Right cardiac atrium (tissue), 5 donors: ENCODE data around the gene TRPV4. TPM values are rescaled to one million over a fixed set of nuclear protein-coding genes. Genes with fewer than 3 reads are reported as not detected.
A peak's percentile ranks its signal among the peaks of the same experiment; 100 is the strongest.

ENCODE experiments used
- ATAC-seq, 2 donors: fragments of 200-7000 bp; cut with Tn5 transposase; one replicate each; pipeline versions ENCODE4 v1.8.0 to v1.9.1; 2020; ENCODE audit warnings: moderate library complexity in 2 of 2, mild to moderate bottlenecking in 1 of 2
- DNase-seq, 3 donors: peaks; one replicate each; pipeline ENCODE4 v3.0.0-alpha.2; 2020
- H3K27ac ChIP-seq: one replicate; pipeline ENCODE4 v1.5.1; 2013; ENCODE audit warnings: mild to moderate bottlenecking, low read length, control low read depth, moderate library complexity
- H3K27me3 ChIP-seq: one replicate; pipeline ENCODE4 v1.6.1; 2013; ENCODE audit not compliant: control insufficient read depth, insufficient read depth
- H3K4me1 ChIP-seq: one replicate; pipeline ENCODE4 v1.6.1; 2013; ENCODE audit warnings: low read length; ENCODE audit not compliant: control insufficient read depth, insufficient read depth
- H3K4me3 ChIP-seq: one replicate; pipeline ENCODE4 v1.5.1; 2013; ENCODE audit warnings: low read length, control low read depth
- H3K9me3 ChIP-seq: one replicate; pipeline ENCODE4 v1.6.1; 2013; ENCODE audit warnings: low read length; ENCODE audit not compliant: control insufficient read depth
- WGBS: extraction: QIAGEN DNeasy Blood & Tissue Kit; methylation state at CpG from one replicate; pipeline ENCODE4 v1.1.7; 2013; 5-methylcytosine and 5-hydroxymethylcytosine counted together
- intact Hi-C, 4 donors: fragments of 100-400 bp; cut with DNase I; formaldehyde crosslinking; loops; one replicate each; pipeline versions ENCODE4 v1.11.0 to v1.14.0; 2022 to 2023
- polyA plus RNA-seq: library from polyadenylated mRNA; stranded (reverse); fragments of 200-250 nt; gene quantifications from one replicate; pipeline ENCODE4 v1.2.3, GENCODE V29; 2013
- total RNA-seq, 4 donors: library from RNA; stranded (reverse); fragmentation: NEBNext Ultra II Directional; extraction: Animal tissue kit (Norgen Biotek cat#: 25700); gene quantifications; one replicate each; pipeline ENCODE4 v1.2.1, GENCODE V29; 2021
- donor health status: healthy with polysubstance abuse.
- donor health status: DM: no; HTN: yes; CAD: no.
- donor health status: DM: no; HTN: no; CAD: no.
- donor health status: DM: no; HTN: yes; CAD: no; lungs with severe emphysema.
- donor health status: DM: yes; HTN: yes; CAD: no.

TRPV4 gene
- total and polyA plus RNA-seq, 5 donors: 0.57 to 1.4 (median 1.1) TPM

DNA sequence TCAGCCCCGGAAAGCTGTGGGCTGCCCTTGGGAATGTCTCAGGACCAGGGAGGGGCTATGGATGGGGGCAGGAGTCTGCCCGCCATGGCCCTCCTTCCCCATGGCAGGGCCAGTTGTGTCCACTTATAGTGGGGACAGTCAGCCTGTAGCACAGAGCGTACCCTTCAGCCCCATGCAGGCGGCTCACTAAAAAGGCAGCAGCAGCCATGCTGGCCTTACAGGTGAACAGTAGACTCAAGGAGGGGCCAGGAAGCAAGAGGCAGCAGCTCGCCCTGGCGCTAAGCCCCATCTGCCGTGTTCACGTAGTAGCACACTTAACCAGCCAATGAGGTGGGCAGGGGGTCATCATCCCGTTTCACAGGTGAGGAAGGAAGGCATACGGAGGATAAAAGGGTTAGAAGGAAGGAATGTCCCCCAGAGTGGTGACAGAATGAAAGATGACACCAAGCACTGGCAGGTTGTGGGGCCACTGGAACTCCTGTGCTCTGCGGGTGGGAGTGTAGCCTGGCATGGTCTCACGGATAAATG is 66.9 kb downstream of the TRPV4 start:
- H3K27me3 ChIP-seq: no peaks in the 10 kb centered on the region
- no peak for ATAC-seq
- no peak overlapping the region for H3K27ac ChIP-seq
- 82% methylated on average over 12 of the region's 12 CpGs for WGBS
- H3K4me1 ChIP-seq: no peaks in the 10 kb centered on the region
- H3K9me3 ChIP-seq: no peaks in the 10 kb centered on the region
- intact Hi-C loops: no loop called here
- no peak overlapping the region for H3K4me3 ChIP-seq
- DNase-seq: no peak

DNA sequence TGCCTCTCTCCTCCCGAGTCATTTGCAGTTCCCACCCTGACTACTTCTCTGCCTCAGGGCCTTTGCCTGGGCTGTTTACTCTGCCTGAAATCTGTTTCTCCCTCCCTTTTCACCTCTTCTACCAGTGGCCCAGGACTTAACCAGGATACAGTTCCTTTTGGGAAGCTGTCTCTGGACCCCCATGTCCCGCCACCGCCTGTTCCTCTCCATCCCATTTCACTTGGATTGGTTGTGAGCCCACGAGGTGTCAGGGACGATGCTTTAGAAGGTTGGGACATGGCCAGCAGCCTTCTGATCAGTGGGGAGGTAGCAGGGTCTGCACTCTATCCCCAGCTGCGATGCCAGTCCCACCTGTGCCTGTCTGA is 67.8 kb downstream of the TRPV4 start:
- H3K27me3 ChIP-seq: no peaks in the 10 kb centered on the region
- H3K4me3 ChIP-seq: no peak overlapping the region
- no peaks in the 10 kb centered on the region for H3K9me3 ChIP-seq
- ATAC-seq: no peak
- intact Hi-C loops: no loop called here
- no peak overlapping the region for H3K27ac ChIP-seq
- 92% methylated on average over 6 of the region's 6 CpGs for WGBS
- no peaks in the 10 kb centered on the region for H3K4me1 ChIP-seq
- no peak for DNase-seq

DNA sequence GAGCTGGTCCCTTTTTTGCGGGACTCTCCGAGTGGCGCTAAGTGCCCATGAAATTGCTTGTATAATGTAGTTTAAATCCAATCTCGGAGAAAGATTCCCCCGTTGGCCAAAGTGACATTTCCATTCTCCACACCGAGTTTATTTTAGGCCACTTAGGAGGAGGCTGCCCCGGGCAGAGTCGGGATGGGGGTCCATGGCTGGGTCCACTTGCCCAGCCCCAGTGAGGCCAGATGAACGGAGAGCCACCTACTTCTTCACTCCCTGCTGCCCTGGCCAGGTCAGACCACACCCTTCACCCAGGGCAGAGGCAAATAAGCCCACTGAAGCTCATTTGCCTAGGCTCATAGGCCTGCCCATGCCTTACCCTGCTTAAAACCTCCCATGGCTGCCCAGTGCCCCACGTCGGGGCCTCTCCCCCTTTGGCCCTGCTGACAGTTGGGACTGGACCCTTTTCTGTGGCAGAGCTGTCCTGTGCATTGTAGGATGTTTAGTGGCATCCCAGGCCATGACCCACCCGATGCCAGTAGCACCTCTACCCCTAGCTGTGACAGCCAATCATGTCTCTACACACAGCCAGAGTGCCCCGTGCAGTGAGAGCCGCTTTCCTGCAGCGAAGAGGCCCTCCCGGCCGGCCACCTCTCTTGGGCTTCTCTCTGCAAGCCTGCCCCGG is 68.3 kb downstream of the TRPV4 start:
- Histone ChIP-seq H3K27ac (no peak overlapping the region), H3K4me1 (no peaks in the 10 kb centered on the region), H3K4me3 (no peak overlapping the region), H3K9me3 (no peaks in the 10 kb centered on the region), H3K27me3 (no peaks in the 10 kb centered on the region)
- no peak for ATAC-seq
- intact Hi-C loops: no loop called here
- WGBS: 86% methylated on average over 18 of the region's 18 CpGs
- DNase-seq: no peak

DNA sequence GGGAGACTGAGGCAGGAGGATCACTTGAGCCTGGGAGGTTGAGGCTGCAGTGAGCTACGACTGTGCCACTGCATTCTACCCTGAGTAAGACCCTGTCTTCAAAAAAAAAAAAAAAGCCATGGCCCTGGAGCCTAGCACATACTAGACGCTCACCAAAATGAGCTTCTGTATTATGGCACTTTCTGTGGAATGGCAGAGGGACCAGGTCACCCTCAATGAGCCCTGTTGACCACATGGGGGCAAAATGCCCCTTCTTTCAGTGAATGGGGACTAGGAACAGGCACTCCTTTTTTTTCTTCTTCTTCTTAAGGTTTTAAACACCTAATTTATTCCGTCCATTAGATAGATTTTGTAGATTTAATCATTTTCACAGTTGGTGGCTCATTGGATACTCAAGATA is 69.1 kb downstream of the TRPV4 start:
- DNase-seq: no peak
- H3K27ac ChIP-seq: no peak overlapping the region
- H3K9me3 ChIP-seq: no peaks in the 10 kb centered on the region
- H3K4me1 ChIP-seq: no peaks in the 10 kb centered on the region
- ATAC-seq: no peak
- no peaks in the 10 kb centered on the region for H3K27me3 ChIP-seq
- H3K4me3 ChIP-seq: no peak overlapping the region
- 96% methylated on average over 3 of the region's 3 CpGs for WGBS
- intact Hi-C loops: no loop called here

DNA sequence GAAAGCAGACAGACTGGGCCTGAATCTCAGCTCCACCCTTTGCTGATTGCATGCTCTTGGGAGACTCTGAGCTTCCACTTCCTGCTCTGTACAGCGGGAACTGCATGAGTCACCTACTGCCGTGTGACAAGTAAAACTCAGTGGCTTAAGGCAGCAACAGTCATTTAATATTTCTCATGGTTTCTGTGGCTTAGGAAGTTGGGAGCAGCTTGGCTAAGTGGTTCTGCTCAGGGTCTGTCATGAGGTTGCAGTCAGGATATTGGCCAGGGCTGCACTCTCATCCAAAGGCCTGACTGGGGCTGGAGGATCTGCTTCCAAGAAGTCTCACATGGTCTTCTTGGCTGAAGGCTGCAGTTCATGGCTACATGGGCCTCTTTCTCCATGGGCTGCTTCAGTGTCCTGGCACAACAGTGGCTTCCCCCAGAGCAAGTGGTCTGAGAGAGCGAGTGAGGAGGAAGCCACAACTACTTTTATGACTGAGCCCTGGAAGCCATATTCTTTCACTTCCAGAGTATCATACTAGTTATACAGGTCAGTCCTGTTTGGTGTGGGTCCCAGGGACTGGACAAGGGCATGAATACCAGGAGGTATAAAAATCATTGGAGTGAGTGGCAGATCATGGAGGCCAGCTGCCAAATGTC is 69.9 kb downstream of the TRPV4 start:
- WGBS: 66% methylated on average over 3 of the region's 3 CpGs

DNA sequence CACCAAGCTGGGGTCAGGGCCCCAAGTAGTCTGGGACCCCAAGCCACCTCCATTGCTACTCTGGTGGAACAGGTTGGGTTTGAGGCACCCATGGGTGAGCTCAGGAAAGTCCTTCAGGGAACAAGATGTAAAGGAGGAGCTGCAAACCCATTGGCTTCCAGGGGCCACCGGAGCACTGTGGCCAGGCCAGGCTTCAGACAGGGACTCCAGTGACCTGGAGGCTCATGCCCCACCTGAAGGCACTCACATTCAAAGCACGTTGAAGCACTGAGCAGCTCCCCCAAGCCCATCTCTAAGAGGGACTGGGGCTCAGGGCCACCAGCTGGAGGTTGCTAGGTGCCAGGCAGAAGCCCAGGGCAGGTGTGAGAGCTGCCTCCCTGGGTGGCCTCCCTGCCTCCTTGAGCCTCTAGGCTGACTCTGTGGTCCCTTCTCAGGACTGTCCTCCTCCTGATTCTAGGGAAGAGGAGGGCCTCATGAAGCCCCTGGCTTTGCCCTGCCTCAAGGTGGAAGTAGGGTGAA is 70.5 kb downstream of the TRPV4 start:
- DNase-seq (peak in 2 of 3 donors; percentile 15 to 35), ATAC-seq (no peak)
- intact Hi-C loops: no loop called here
- no peaks in the 10 kb centered on the region for H3K4me1 ChIP-seq
- H3K9me3 ChIP-seq: no peaks in the 10 kb centered on the region
- H3K4me3 ChIP-seq: no peak overlapping the region
- no peak overlapping the region for H3K27ac ChIP-seq
- no peaks in the 10 kb centered on the region for H3K27me3 ChIP-seq
- WGBS: 95% methylated on average over 2 of the region's 2 CpGs

More for the DNA sequence above, 69.9 kb downstream of the TRPV4 start:
- Histone ChIP-seq H3K4me1 (no peaks in the 10 kb centered on the region), H3K27ac (no peak overlapping the region), H3K4me3 (no peak overlapping the region), H3K9me3 (no peaks in the 10 kb centered on the region), H3K27me3 (no peaks in the 10 kb centered on the region)
- ATAC-seq (no peak), DNase-seq (peak in 1 of 3 donors; percentile 29)
- intact Hi-C loops: no loop called here

DNA sequence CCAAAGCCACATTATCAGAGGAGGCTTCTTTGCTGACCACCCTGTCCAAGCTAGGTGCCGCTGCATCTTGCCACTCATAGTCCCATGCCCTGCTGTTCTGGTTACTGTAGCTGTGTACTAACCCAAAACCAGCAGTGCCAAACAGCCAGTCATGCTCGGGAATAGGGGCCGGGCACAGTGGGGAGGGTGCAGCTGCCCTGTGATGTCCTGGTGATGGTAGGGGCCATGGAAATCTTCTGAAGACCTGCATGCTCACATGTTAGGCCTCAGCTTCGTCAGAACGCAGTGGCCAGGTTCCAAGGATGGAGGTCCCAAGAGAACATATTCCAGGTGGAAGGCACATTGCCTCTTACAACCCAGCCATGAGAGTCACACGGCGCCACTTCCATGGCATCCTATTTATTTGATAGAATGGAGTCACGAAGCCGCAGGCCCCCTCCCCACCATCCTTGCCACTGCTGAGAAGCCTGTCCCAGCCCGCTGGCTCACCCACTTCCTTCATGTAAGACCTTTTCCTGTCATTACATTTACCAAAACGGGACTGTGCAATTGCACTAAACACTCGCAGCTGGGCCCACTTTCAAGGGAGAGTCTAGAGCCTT is 71.0 kb downstream of the TRPV4 start:
- intact Hi-C loops: no loop called here
- Histone ChIP-seq H3K4me3 (no peak overlapping the region), H3K27ac (no peak overlapping the region), H3K27me3 (no peaks in the 10 kb centered on the region), H3K9me3 (no peaks in the 10 kb centered on the region), H3K4me1 (no peaks in the 10 kb centered on the region)
- ATAC-seq (no peak), DNase-seq (peak in 1 of 3 donors; percentile 28)
- 89% methylated on average over 12 of the region's 12 CpGs for WGBS

DNA sequence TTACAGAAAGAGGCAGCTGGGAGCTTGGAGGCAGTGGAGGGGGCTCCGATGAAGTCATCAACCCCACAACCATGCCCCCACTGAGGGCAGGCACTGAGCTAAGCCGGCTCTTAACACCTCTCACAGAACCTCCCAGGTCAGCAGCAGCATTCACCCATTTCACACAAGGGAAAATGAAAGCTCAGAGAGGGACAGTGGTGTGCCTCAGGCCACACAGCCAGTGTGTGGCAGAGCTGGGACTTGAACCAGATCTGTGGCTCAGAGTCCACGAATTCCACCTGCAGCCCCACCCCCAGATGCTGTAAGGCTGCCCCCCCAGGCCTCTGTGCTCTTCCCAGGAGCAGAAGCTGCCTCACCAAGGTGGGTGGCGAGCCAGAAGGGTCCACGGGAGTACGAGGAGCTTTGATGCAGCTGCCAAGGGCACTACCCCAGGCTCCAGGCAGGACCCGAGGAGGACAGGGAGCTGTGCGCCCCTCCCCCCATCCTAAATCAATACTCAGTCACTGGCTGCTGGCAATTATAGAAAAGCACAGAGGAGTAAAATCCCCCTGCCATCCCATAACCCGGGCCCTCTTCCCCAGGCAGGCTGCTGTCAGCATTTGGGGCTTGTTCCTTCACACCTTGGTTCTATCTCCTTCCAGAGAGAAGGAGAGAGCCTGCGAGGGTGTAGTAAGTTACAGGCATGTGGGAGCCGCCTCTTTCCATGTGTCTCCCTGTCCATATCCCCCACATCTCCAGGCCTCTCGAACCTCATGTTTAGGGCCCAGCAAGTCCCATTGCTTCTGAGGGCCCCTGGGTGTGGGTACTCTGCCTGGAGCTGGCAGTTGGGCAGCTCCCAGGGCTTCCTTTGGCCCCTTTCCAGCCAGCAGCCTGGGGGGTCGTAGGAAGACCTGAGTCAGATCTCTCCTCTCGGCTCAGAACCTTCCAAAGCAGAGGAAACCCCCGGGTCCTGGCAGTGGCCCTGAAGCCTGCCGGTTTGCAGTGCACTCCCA is 72.0 kb downstream of the TRPV4 start:
- DNase-seq: peak in 2 of 3 donors; percentile 4 to 24
- WGBS: 74% methylated on average over 16 of the region's 16 CpGs
- no peak overlapping the region for H3K27ac ChIP-seq

DNA sequence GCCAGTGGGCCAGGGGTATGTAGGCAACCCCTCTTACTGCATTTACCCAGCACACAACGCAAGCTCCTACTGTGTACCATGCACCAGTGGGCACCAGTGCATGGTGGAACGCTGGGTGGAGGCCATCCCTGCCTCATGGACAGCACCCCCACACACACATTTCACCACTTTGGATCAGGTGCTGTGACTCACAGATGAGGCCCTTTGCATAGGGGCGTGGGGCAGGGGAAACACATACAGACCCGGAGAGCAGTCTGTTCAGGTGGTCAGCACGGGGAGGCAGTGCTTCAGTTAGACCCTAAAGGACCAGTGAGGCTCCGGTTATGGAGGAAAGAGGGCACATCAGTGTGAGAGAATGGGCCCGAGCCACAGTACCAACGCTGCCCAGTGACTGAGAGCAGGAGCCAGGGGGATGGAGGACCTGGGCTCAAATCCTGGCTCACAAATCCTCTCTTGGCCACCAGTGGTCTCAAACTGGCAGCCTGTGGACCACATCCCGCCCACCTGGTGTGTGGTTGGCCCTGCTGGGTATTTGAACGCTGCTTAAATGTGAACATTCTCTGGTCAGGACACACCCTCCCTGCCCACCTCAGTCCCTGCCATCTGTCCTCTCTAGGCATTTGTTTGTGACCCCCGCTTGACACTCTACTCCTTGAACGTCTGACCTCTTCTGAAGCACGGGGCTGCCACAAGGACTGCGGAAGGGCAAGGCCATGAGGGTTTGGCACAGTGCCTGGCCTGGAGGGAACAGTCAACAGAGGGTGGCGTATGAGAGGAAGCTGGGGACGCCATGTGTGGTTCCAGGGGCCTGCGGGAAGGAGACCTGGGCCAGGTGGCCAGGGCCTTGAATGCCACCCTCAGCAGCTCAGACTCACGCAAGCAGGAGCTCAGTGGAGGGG is 72.9 kb downstream of the TRPV4 start:
- peak in 2 of 3 donors; percentile 70 to 79 for DNase-seq

More for the DNA sequence above, 72.0 kb downstream of the TRPV4 start:
- ATAC-seq: no peak
- Histone ChIP-seq H3K27me3 (no peaks in the 10 kb centered on the region), H3K4me1 (no peaks in the 10 kb centered on the region), H3K9me3 (no peaks in the 10 kb centered on the region), H3K4me3 (no peak overlapping the region)
- intact Hi-C loops: no loop called here

DNA sequence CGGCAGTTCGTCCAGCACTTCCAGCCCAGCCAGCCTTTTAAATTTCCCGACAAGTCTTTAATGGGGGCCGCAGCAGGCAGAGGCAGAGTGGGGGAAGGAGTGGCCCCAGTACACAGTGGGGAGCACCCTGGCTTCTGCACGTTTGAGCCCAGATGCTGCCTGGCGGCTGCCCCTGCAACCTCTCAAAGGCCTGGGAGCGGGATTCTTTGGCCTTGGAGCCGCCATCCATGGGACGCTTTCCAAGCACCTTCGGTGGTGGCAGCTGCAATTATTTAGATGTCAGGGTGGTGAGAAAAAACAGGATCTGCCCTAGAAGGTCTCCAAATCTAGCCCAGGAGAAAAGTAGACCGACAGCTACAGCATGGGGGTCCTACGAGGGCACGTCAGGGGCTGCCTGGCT is 73.6 kb downstream of the TRPV4 start:
- DNase-seq: peak in 1 of 3 donors; percentile 32
- no peak overlapping the region for H3K4me3 ChIP-seq
- H3K4me1 ChIP-seq: no peaks in the 10 kb centered on the region
- H3K27me3 ChIP-seq: no peaks in the 10 kb centered on the region
- 76% methylated on average over 13 of the region's 13 CpGs for WGBS
- no peaks in the 10 kb centered on the region for H3K9me3 ChIP-seq
- no peak for ATAC-seq
- H3K27ac ChIP-seq: no peak overlapping the region
- intact Hi-C loops: no loop called here

More for the DNA sequence above, 72.9 kb downstream of the TRPV4 start:
- 76% methylated on average over 18 of the region's 18 CpGs for WGBS
- H3K4me1 ChIP-seq: no peaks in the 10 kb centered on the region
- no peaks in the 10 kb centered on the region for H3K9me3 ChIP-seq
- H3K27ac ChIP-seq: no peak overlapping the region
- intact Hi-C loops: no loop called here
- peak; percentile 60 to 64 for ATAC-seq
- H3K4me3 ChIP-seq: no peak overlapping the region
- H3K27me3 ChIP-seq: no peaks in the 10 kb centered on the region
